Esophagus squamous epithelium (tissue), 4 donors: ENCODE data around the gene ITPR2.
"Not testable (repeated sequence)": the region's sequence is repeated elsewhere in the genome, so short reads cannot be mapped to it uniquely, and the experiment has no call there.

Experiments used
- CTCF ChIP-seq, 6 experiments: fragments of 450-650 bp in 4 of 6; fragments of 200-600 bp in 2 of 6; sonication (generic) in 2 of 6; IDR thresholded peaks; one replicate each; pipeline ENCODE4 v1.5.1; 2016 to 2019; ENCODE audit warnings: antibody characterized with exemption in 6 of 6, mild to moderate bottlenecking in 4 of 6, moderate library complexity in 4 of 6
- POLR2A ChIP-seq, 4 donors: fragments of 450-650 bp; IDR thresholded peaks; one replicate each; pipeline ENCODE4 v1.6.1; 2017; ENCODE audit warnings: antibody characterized with exemption in 4 of 4, mild to moderate bottlenecking in 4 of 4, moderate library complexity in 3 of 4

GRCh38 chr12:26644376-26644775, 188.6 kb downstream of the ITPR2 start:
- not testable (repeated sequence) for TF ChIP-seq CTCF, POLR2A (IDR thresholded peaks at IDR 0.05)
